ENCODE results near the gene SPATA2.
A peak's percentile ranks its signal among the peaks of the same experiment; 100 is the strongest.
"Not testable (repeated sequence)": the region's sequence is repeated elsewhere in the genome, so short reads cannot be mapped to it uniquely, and the experiment has no call there.

Gene SPATA2

GRCh38 chr20:49899541-49900383 lies 15.6 kb downstream of the SPATA2 start:
- DNase-seq: no peak

GRCh38 chr20:49896204-49896603 lies 19.1 kb downstream of the SPATA2 start:
- peak; percentile 68 for DNase-seq

- not testable (repeated sequence) for DNase-seq
Observed at GRCh38 chr20:49895474-49896093, 19.7 kb downstream of the SPATA2 start.

- DNase-seq: peak; percentile 40
Observed at GRCh38 chr20:49894073-49894470, 21.3 kb downstream of the SPATA2 start.

GRCh38 chr20:49893242-49894072 lies 21.9 kb downstream of the SPATA2 start:
- DNase-seq: peak; percentile 74

- DNase-seq: no peak
Observed at GRCh38 chr20:49892817-49893216, 22.5 kb downstream of the SPATA2 start.

GRCh38 chr20:49892260-49892659 lies 23.1 kb downstream of the SPATA2 start:
- no peak for DNase-seq

- DNase-seq: no peak
Observed at GRCh38 chr20:49891476-49892110, 23.7 kb downstream of the SPATA2 start.

- no peak for DNase-seq
Observed at GRCh38 chr20:49890471-49891361, 24.6 kb downstream of the SPATA2 start.

- DNase-seq: no peak
Observed at GRCh38 chr20:49889935-49890333, 25.4 kb downstream of the SPATA2 start.

GRCh38 chr20:49889001-49889934 lies 26.1 kb downstream of the SPATA2 start:
- peak; percentile 21 for DNase-seq

- DNase-seq: peak; percentile 58
Observed at GRCh38 chr20:49888212-49889000, 26.9 kb downstream of the SPATA2 start.

- DNase-seq: no peak
Observed at GRCh38 chr20:49887251-49888211, 27.8 kb downstream of the SPATA2 start.

- no peak for DNase-seq
Observed at GRCh38 chr20:49886571-49887213, 28.6 kb downstream of the SPATA2 start.

- DNase-seq: no peak
Observed at GRCh38 chr20:49885558-49886332, 29.6 kb downstream of the SPATA2 start.

- no peak for DNase-seq
Observed at GRCh38 chr20:49883246-49883802, 32.0 kb downstream of the SPATA2 start.

All from suppressor macrophage treated with lipopolysaccharide for 4 hours (primary cell).